ENCODE measurements around the gene PRKCE. TPM values are rescaled to one million over a fixed set of nuclear protein-coding genes. Genes with fewer than 3 reads are reported as not detected.

PRKCE gene
- total and polyA plus RNA-seq, 3 donors from 2014 or later, result 27.4 to 35.8 (median 33.1) TPM

GRCh38 chr2:45825001-45825651 lies 173.7 kb downstream of the PRKCE start:
- Histone ChIP-seq H3K4me1 (peaks cover 10% of the 10 kb centered on the region), H3K4me3 (no peak overlapping the region), H3K27me3 (no peaks in the 10 kb centered on the region), H3K9me3 (no peaks in the 10 kb centered on the region), H3K36me3 (ENCODE audit: low read depth, missing control alignments) (no peaks in the 10 kb centered on the region), H3K27ac (no peak overlapping the region)
- 85 to 88% methylated on average over 6 of the region's 6 CpGs for WGBS, 2 donors
- intact Hi-C loops (cut with DNase I; ENCODE audit: low total_unique reads), result no loop called here
- TF ChIP-seq POLR2A (IDR thresholded peaks at IDR 0.05), result no peak
- TF ChIP-seq, protein P1, sequence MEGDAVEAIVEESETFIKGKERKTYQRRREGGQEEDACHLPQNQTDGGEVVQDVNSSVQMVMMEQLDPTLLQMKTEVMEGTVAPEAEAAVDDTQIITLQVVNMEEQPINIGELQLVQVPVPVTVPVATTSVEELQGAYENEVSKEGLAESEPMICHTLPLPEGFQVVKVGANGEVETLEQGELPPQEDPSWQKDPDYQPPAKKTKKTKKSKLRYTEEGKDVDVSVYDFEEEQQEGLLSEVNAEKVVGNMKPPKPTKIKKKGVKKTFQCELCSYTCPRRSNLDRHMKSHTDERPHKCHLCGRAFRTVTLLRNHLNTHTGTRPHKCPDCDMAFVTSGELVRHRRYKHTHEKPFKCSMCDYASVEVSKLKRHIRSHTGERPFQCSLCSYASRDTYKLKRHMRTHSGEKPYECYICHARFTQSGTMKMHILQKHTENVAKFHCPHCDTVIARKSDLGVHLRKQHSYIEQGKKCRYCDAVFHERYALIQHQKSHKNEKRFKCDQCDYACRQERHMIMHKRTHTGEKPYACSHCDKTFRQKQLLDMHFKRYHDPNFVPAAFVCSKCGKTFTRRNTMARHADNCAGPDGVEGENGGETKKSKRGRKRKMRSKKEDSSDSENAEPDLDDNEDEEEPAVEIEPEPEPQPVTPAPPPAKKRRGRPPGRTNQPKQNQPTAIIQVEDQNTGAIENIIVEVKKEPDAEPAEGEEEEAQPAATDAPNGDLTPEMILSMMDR (IDR thresholded peaks at IDR 0.05), result no peak
- DNase-seq, result no peak

DNA sequence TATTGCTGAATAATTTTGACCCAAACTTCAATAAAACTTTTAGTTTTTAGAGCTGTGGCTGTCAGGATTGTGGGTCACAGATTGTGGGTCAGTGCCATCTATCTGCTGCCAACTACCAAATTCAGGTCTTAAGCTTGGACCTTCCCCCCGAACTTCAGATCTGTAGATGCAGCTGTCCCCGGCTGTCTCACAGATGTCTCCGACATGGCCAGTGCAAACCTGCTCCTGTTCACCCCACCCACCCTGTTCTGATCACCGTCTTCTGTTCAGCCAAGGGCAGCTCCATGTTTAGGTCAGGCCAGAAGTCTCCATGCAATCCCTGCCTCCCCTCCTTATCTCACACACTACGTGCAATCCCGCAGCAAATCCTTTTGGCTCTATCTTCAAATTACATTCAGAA lies 175.0 kb downstream of the PRKCE start:
- Histone ChIP-seq H3K27ac (no peak overlapping the region), H3K4me1 (peaks cover 10% of the 10 kb centered on the region)

GRCh38 chr2:45826884-45827635 lies 175.6 kb downstream of the PRKCE start:
- Histone ChIP-seq H3K9me3 (no peaks in the 10 kb centered on the region), H3K27ac (no peak overlapping the region), H3K27me3 (no peaks in the 10 kb centered on the region), H3K4me1 (peaks cover 4% of the 10 kb centered on the region), H3K36me3 (ENCODE audit: low read depth, missing control alignments) (no peaks in the 10 kb centered on the region), H3K4me3 (no peak overlapping the region)
- WGBS, 2 donors, result 84 to 92% methylated on average over 10 of the region's 10 CpGs
- no peak for DNase-seq
- intact Hi-C loops (cut with DNase I; ENCODE audit: low total_unique reads), result no loop called here
- TF ChIP-seq, protein P1 (IDR thresholded peaks at IDR 0.05), result no peak
- TF ChIP-seq POLR2A (IDR thresholded peaks at IDR 0.05), result no peak

More for the DNA sequence above, 175.0 kb downstream of the PRKCE start:
- intact Hi-C loops (cut with DNase I; ENCODE audit: low total_unique reads), result no loop called here
- WGBS, 2 donors, result 91 to 95% methylated on average over 6 of the region's 6 CpGs
- no peak for DNase-seq
- Histone ChIP-seq H3K4me3 (no peak overlapping the region), H3K27me3 (no peaks in the 10 kb centered on the region), H3K9me3 (no peaks in the 10 kb centered on the region), H3K36me3 (ENCODE audit: low read depth, missing control alignments) (no peaks in the 10 kb centered on the region)
- TF ChIP-seq, protein P1 (IDR thresholded peaks at IDR 0.05), result no peak
- no peak for TF ChIP-seq POLR2A (IDR thresholded peaks at IDR 0.05)

DNA sequence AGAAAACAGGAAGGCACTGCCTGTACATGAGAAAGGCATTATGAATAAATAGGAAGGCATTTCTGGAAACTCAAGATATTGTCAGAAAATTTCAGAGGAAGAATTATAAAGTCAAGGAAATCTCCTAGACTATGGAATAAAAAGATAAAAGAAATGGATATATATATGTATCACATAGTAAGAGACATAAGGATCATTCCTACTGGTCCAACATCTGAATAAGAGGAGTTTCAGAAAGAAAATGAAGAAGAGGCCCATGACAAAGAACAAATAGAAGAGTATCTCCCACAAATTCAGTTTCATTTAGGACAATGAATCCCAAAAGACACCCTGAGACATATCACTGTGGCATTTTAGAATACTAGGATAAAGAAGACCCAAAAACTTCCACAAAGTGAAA lies 178.8 kb downstream of the PRKCE start:
- TF ChIP-seq POLR2A (IDR thresholded peaks at IDR 0.05), result no peak
- TF ChIP-seq, protein P1 (IDR thresholded peaks at IDR 0.05), result no peak
- Histone ChIP-seq H3K9me3 (no peaks in the 10 kb centered on the region), H3K27me3 (no peaks in the 10 kb centered on the region), H3K27ac (no peak overlapping the region), H3K36me3 (ENCODE audit: low read depth, missing control alignments) (no peaks in the 10 kb centered on the region), H3K4me1 (no peaks in the 10 kb centered on the region), H3K4me3 (no peak overlapping the region)
- DNase-seq, result no peak
- intact Hi-C loops (cut with DNase I; ENCODE audit: low total_unique reads), result no loop called here
